Measurements from ENCODE around the gene SPTBN5.

Gene SPTBN5

DNA sequence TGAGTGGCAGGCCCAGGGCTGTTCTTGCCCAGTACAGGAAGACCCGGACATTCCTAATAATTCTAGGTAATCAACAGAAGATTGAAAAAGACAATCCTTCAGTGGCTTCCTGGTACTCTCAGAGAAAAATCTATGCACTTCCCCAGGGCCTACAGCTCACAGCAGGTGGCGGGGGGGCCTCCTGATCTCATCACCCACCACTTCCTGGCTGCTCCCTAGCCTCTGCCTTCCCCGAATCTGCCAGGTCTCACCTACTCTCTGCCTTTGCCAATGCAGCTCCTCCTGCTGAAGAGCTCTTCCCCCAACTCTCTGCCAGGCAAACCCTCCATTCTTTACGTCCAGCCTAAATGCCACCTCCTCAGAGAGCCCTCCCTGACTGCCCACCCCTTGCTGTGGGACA lies 41.0 kb upstream of the SPTBN5 start:
- H3K4me1 ChIP-seq (ENCODE audit: control insufficient read depth, insufficient read depth, low read length), result peaks cover 16% of the 10 kb centered on the region
- 72 to 75% methylated on average over 4 of the region's 4 CpGs for WGBS, 2 experiments
- no peak overlapping the region for H3K27ac ChIP-seq (ENCODE audit: insufficient read depth, low read depth, low read length, poor library complexity, severe bottlenecking)
- no peak overlapping the region for H3K4me3 ChIP-seq (ENCODE audit: insufficient read depth, low read depth, low read length)
- no peaks in the 10 kb centered on the region for H3K9me3 ChIP-seq (ENCODE audit: control insufficient read depth, low read length)
- no peaks in the 10 kb centered on the region for H3K36me3 ChIP-seq (ENCODE audit: control insufficient read depth, insufficient read depth, low read length)
- no peaks in the 10 kb centered on the region for H3K27me3 ChIP-seq (ENCODE audit: control insufficient read depth, insufficient read depth, low read length, poor library complexity, severe bottlenecking)

GRCh38 chr15:41933771-41934170 lies 39.9 kb upstream of the SPTBN5 start:
- Histone ChIP-seq H3K9me3 (ENCODE audit: control insufficient read depth, low read length) (no peaks in the 10 kb centered on the region), H3K27me3 (ENCODE audit: control insufficient read depth, insufficient read depth, low read length, poor library complexity, severe bottlenecking) (no peaks in the 10 kb centered on the region), H3K36me3 (ENCODE audit: control insufficient read depth, insufficient read depth, low read length) (no peaks in the 10 kb centered on the region), H3K4me3 (ENCODE audit: insufficient read depth, low read depth, low read length) (no peak overlapping the region), H3K4me1 (ENCODE audit: control insufficient read depth, insufficient read depth, low read length) (peaks cover 16% of the 10 kb centered on the region), H3K27ac (ENCODE audit: insufficient read depth, low read depth, low read length, poor library complexity, severe bottlenecking) (no peak overlapping the region)
- 74 to 75% methylated on average over 10 of the region's 10 CpGs for WGBS, 2 experiments

- Histone ChIP-seq H3K4me3 (ENCODE audit: insufficient read depth, low read depth, low read length) (no peak overlapping the region), H3K27me3 (ENCODE audit: control insufficient read depth, insufficient read depth, low read length, poor library complexity, severe bottlenecking) (no peaks in the 10 kb centered on the region), H3K9me3 (ENCODE audit: control insufficient read depth, low read length) (no peaks in the 10 kb centered on the region), H3K27ac (ENCODE audit: insufficient read depth, low read depth, low read length, poor library complexity, severe bottlenecking) (no peak overlapping the region), H3K36me3 (ENCODE audit: control insufficient read depth, insufficient read depth, low read length) (no peaks in the 10 kb centered on the region), H3K4me1 (ENCODE audit: control insufficient read depth, insufficient read depth, low read length) (peaks cover 16% of the 10 kb centered on the region)
- WGBS, 2 experiments, result 91 to 94% methylated on average over 6 to 7 of the region's 7 CpGs
Observed at GRCh38 chr15:41933326-41933725, 39.5 kb upstream of the SPTBN5 start.

GRCh38 chr15:41932511-41933289 lies 38.8 kb upstream of the SPTBN5 start:
- Histone ChIP-seq H3K4me3 (ENCODE audit: insufficient read depth, low read depth, low read length) (no peak overlapping the region), H3K36me3 (ENCODE audit: control insufficient read depth, insufficient read depth, low read length) (no peaks in the 10 kb centered on the region), H3K4me1 (ENCODE audit: control insufficient read depth, insufficient read depth, low read length) (peaks cover 10% of the 10 kb centered on the region), H3K27ac (ENCODE audit: insufficient read depth, low read depth, low read length, poor library complexity, severe bottlenecking) (no peak overlapping the region), H3K9me3 (ENCODE audit: control insufficient read depth, low read length) (no peaks in the 10 kb centered on the region), H3K27me3 (ENCODE audit: control insufficient read depth, insufficient read depth, low read length, poor library complexity, severe bottlenecking) (no peaks in the 10 kb centered on the region)
- 84% methylated on average over 16 of the region's 16 CpGs for WGBS, 2 experiments

DNA sequence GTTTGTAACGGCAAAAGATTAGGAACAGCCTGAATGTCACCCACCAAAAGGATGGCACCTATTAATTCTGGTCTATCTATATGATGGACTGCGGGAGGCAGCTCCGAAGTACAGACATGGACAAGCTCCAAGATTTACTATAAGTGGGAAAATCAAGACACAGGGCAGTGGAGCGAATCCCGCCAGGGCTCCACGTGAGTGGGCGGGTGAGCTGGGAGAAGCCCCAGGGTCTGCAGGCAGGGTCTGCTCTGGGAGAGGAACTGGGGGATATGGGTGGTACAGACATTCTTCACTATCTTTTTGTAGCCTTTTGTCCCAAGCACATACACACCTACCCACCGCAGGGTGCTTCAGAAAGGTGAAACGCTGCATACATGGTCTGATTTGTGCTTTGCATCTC lies 38.2 kb upstream of the SPTBN5 start:
- WGBS, 2 experiments, result 95 to 96% methylated on average over 9 of the region's 9 CpGs
- H3K27me3 ChIP-seq (ENCODE audit: control insufficient read depth, insufficient read depth, low read length, poor library complexity, severe bottlenecking), result no peaks in the 10 kb centered on the region
- peaks cover 10% of the 10 kb centered on the region for H3K4me1 ChIP-seq (ENCODE audit: control insufficient read depth, insufficient read depth, low read length)
- H3K36me3 ChIP-seq (ENCODE audit: control insufficient read depth, insufficient read depth, low read length), result no peaks in the 10 kb centered on the region
- H3K27ac ChIP-seq (ENCODE audit: insufficient read depth, low read depth, low read length, poor library complexity, severe bottlenecking), result no peak overlapping the region
- H3K4me3 ChIP-seq (ENCODE audit: insufficient read depth, low read depth, low read length), result no peak overlapping the region
- H3K9me3 ChIP-seq (ENCODE audit: control insufficient read depth, low read length), result no peaks in the 10 kb centered on the region

GRCh38 chr15:41930867-41931222 lies 37.0 kb upstream of the SPTBN5 start:
- WGBS, 2 experiments, result 97 to 98% methylated on average over 2 of the region's 2 CpGs
- Histone ChIP-seq H3K27me3 (ENCODE audit: control insufficient read depth, insufficient read depth, low read length, poor library complexity, severe bottlenecking) (no peaks in the 10 kb centered on the region), H3K4me1 (ENCODE audit: control insufficient read depth, insufficient read depth, low read length) (peaks cover 10% of the 10 kb centered on the region), H3K27ac (ENCODE audit: insufficient read depth, low read depth, low read length, poor library complexity, severe bottlenecking) (no peak overlapping the region), H3K36me3 (ENCODE audit: control insufficient read depth, insufficient read depth, low read length) (no peaks in the 10 kb centered on the region), H3K4me3 (ENCODE audit: insufficient read depth, low read depth, low read length) (no peak overlapping the region), H3K9me3 (ENCODE audit: control insufficient read depth, low read length) (no peaks in the 10 kb centered on the region)

- no peaks in the 10 kb centered on the region for H3K9me3 ChIP-seq (ENCODE audit: control insufficient read depth, low read length)
- 92 to 94% methylated on average over 8 of the region's 8 CpGs for WGBS, 2 experiments
- no peak overlapping the region for H3K4me3 ChIP-seq (ENCODE audit: insufficient read depth, low read depth, low read length)
- peaks cover 10% of the 10 kb centered on the region for H3K4me1 ChIP-seq (ENCODE audit: control insufficient read depth, insufficient read depth, low read length)
- no peaks in the 10 kb centered on the region for H3K36me3 ChIP-seq (ENCODE audit: control insufficient read depth, insufficient read depth, low read length)
- no peaks in the 10 kb centered on the region for H3K27me3 ChIP-seq (ENCODE audit: control insufficient read depth, insufficient read depth, low read length, poor library complexity, severe bottlenecking)
- no peak overlapping the region for H3K27ac ChIP-seq (ENCODE audit: insufficient read depth, low read depth, low read length, poor library complexity, severe bottlenecking)
Observed at GRCh38 chr15:41930221-41930866, 36.5 kb upstream of the SPTBN5 start.

- 85 to 86% methylated on average over 16 of the region's 16 CpGs for WGBS, 2 experiments
- Histone ChIP-seq H3K27me3 (ENCODE audit: control insufficient read depth, insufficient read depth, low read length, poor library complexity, severe bottlenecking) (no peaks in the 10 kb centered on the region), H3K4me3 (ENCODE audit: insufficient read depth, low read depth, low read length) (no peak overlapping the region), H3K36me3 (ENCODE audit: control insufficient read depth, insufficient read depth, low read length) (no peaks in the 10 kb centered on the region), H3K4me1 (ENCODE audit: control insufficient read depth, insufficient read depth, low read length) (peaks cover 10% of the 10 kb centered on the region), H3K27ac (ENCODE audit: insufficient read depth, low read depth, low read length, poor library complexity, severe bottlenecking) (no peak overlapping the region), H3K9me3 (ENCODE audit: control insufficient read depth, low read length) (no peaks in the 10 kb centered on the region)
Observed at GRCh38 chr15:41928637-41929620, 35.1 kb upstream of the SPTBN5 start.

GRCh38 chr15:41928100-41928499 lies 34.2 kb upstream of the SPTBN5 start:
- WGBS, 2 experiments, result 87% methylated on average over 6 of the region's 6 CpGs
- Histone ChIP-seq H3K36me3 (ENCODE audit: control insufficient read depth, insufficient read depth, low read length) (no peaks in the 10 kb centered on the region), H3K4me3 (ENCODE audit: insufficient read depth, low read depth, low read length) (no peak overlapping the region), H3K27me3 (ENCODE audit: control insufficient read depth, insufficient read depth, low read length, poor library complexity, severe bottlenecking) (no peaks in the 10 kb centered on the region), H3K27ac (ENCODE audit: insufficient read depth, low read depth, low read length, poor library complexity, severe bottlenecking) (no peak overlapping the region), H3K4me1 (ENCODE audit: control insufficient read depth, insufficient read depth, low read length) (peaks cover 3% of the 10 kb centered on the region), H3K9me3 (ENCODE audit: control insufficient read depth, low read length) (no peaks in the 10 kb centered on the region)

- 93 to 98% methylated on average over 3 of the region's 3 CpGs for WGBS, 2 experiments
- Histone ChIP-seq H3K9me3 (ENCODE audit: control insufficient read depth, low read length) (no peaks in the 10 kb centered on the region), H3K36me3 (ENCODE audit: control insufficient read depth, insufficient read depth, low read length) (no peaks in the 10 kb centered on the region), H3K27me3 (ENCODE audit: control insufficient read depth, insufficient read depth, low read length, poor library complexity, severe bottlenecking) (no peaks in the 10 kb centered on the region), H3K27ac (ENCODE audit: insufficient read depth, low read depth, low read length, poor library complexity, severe bottlenecking) (no peak overlapping the region), H3K4me3 (ENCODE audit: insufficient read depth, low read depth, low read length) (no peak overlapping the region), H3K4me1 (ENCODE audit: control insufficient read depth, insufficient read depth, low read length) (no peaks in the 10 kb centered on the region)
Observed at GRCh38 chr15:41927536-41927935, 33.7 kb upstream of the SPTBN5 start.

All from ectodermal cell (in vitro differentiated cells).